SK-N-MC (cell line): ENCODE data around the gene ST7L.
A peak's percentile ranks its signal among the peaks of the same experiment; 100 is the strongest.

Experiments used
- DNase-seq: peaks from one replicate; pipeline ENCODE4 v3.0.0-alpha.2; 2011; ENCODE audit warnings: low read depth, low spot score
- H3K27ac ChIP-seq: fragments of 200-600 bp; sonication (generic); 2 replicates; pipeline ENCODE4 v1.5.1; 2016; ENCODE audit warnings: mixed run types
- H3K36me3 ChIP-seq: fragments of 200-600 bp; sonication (generic); 2 replicates; pipeline ENCODE4 v1.6.1; 2017; ENCODE audit warnings: antibody characterized with exemption, low read length, mixed read lengths; ENCODE audit not compliant: insufficient read depth
- H3K4me3 ChIP-seq: fragments of 200-600 bp; sonication (generic); 2 replicates; pipeline ENCODE4 v1.5.1; 2016
- H3K9ac ChIP-seq: fragments of 200-600 bp; sonication (generic); 2 replicates; pipeline ENCODE4 v1.8.0; 2017; ENCODE audit warnings: mixed run types, mixed read lengths; ENCODE audit not compliant: insufficient read length
- H3K9me3 ChIP-seq: fragments of 200-600 bp; sonication (generic); 2 replicates; pipeline ENCODE4 v1.6.1; 2017; ENCODE audit warnings: low read depth, mild to moderate bottlenecking, antibody characterized with exemption, low read length, moderate library complexity, mixed read lengths
- EZH2 ChIP-seq: fragments of 200-600 bp; sonication (generic); IDR thresholded peaks from one replicate; pipeline ENCODE4 v1.6.1; 2017; ENCODE audit warnings: antibody characterized with exemption
- FOXP2 ChIP-seq: optimal IDR thresholded peaks from 2 replicates; pipeline ENCODE3; 2011; ENCODE audit warnings: mild to moderate bottlenecking, moderate library complexity; ENCODE audit not compliant: insufficient read depth; ENCODE audit errors: extremely low read length, control extremely low read depth
- POLR2AphosphoS5 ChIP-seq: IDR thresholded peaks from 2 replicates; pipeline ENCODE4 v1.6.1; 2012; ENCODE audit warnings: mild to moderate bottlenecking, low read depth, low read length, borderline replicate concordance

Gene ST7L

GRCh38 chr1:112506306-112506705 is 112.6 kb downstream of the ST7L start:
- Histone ChIP-seq H3K9me3 (no peaks in the 10 kb centered on the region), H3K4me3 (no peak overlapping the region), H3K36me3 (no peaks in the 10 kb centered on the region), H3K27ac (no peak overlapping the region), H3K9ac (no peak overlapping the region)
- DNase-seq: no peak
- TF ChIP-seq EZH2 (no peak), FOXP2 (no peak), POLR2AphosphoS5 (no peak)

DNA sequence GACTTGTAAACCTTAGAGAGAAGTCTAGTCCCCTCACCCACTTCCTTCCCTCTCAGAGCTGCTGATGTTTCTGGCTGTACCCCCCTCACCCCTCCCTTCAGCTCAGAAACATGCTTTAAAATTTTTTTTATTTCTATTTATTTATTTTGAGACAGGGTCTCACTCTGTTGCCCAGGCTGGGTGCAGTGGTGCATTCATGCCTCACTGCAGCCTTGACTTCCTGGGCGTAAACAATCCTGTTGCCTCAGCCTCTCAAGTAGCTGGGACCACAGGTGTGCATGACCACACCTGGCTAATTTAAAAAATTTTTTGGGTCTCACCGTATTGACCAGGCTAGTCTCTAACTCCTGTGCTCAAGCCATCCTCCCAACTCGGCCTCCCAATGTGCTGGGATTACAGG is 113.1 kb downstream of the ST7L start:
- TF ChIP-seq FOXP2 (no peak), EZH2 (no peak), POLR2AphosphoS5 (no peak)
- no peaks in the 10 kb centered on the region for H3K9me3 ChIP-seq
- H3K27ac ChIP-seq: no peak overlapping the region
- no peak for DNase-seq
- no peak overlapping the region for H3K4me3 ChIP-seq
- no peak overlapping the region for H3K9ac ChIP-seq
- H3K36me3 ChIP-seq: no peaks in the 10 kb centered on the region

GRCh38 chr1:112505400-112505785 is 113.5 kb downstream of the ST7L start:
- H3K27ac ChIP-seq: no peak overlapping the region
- H3K36me3 ChIP-seq: no peaks in the 10 kb centered on the region
- H3K4me3 ChIP-seq: no peak overlapping the region
- DNase-seq: no peak
- no peaks in the 10 kb centered on the region for H3K9me3 ChIP-seq
- TF ChIP-seq POLR2AphosphoS5 (no peak), FOXP2 (no peak), EZH2 (no peak)
- no peak overlapping the region for H3K9ac ChIP-seq

DNA sequence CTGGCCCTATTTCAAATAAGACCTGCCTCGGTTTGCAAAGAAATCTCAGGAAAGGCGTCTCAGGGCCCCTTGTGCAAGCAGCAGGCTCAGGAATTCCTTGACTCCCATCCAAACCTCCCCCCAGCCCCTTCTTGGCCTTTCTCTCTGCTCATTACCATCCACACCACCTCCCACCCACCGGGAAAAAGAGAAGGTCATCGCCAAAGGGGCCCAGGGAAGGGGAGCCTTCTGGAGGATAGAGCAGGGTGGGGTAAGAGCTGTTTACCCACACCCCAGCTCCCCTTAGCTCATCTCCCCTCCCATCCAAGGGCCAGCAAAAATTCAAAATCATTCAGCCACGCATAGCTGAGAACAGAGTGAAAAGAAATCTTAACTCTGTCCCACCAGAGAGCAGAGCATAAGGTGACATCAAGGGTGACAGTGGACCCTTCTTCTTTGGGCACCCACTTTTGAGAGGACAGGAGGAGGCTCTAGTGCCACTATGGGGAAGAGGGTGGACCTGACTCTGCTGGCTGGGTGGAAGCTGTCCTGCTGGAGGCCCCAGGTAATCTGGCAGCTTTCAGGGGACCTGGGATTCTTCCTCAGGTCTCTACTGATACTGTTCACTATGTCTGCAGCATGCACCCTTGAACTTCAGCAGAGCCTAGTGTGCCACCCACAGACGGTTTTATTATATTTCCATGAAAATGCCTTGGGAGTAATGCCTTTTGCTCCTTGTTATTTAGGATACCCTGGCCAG is 114.1 kb downstream of the ST7L start:
- H3K36me3 ChIP-seq: no peaks in the 10 kb centered on the region
- no peak for TF ChIP-seq POLR2AphosphoS5
- H3K27ac ChIP-seq: no peak overlapping the region
- H3K4me3 ChIP-seq: no peak overlapping the region
- H3K9me3 ChIP-seq: no peaks in the 10 kb centered on the region
- no peak for DNase-seq
- no peak overlapping the region for H3K9ac ChIP-seq

- Histone ChIP-seq H3K4me3 (no peak overlapping the region), H3K9ac (no peak overlapping the region), H3K9me3 (no peaks in the 10 kb centered on the region), H3K36me3 (no peaks in the 10 kb centered on the region), H3K27ac (no peak overlapping the region)
- no peak for TF ChIP-seq POLR2AphosphoS5
- TF ChIP-seq FOXP2: no peak
- no peak for TF ChIP-seq EZH2
- no peak for DNase-seq
Observed at GRCh38 chr1:112504001-112504660, 114.8 kb downstream of the ST7L start.

DNA sequence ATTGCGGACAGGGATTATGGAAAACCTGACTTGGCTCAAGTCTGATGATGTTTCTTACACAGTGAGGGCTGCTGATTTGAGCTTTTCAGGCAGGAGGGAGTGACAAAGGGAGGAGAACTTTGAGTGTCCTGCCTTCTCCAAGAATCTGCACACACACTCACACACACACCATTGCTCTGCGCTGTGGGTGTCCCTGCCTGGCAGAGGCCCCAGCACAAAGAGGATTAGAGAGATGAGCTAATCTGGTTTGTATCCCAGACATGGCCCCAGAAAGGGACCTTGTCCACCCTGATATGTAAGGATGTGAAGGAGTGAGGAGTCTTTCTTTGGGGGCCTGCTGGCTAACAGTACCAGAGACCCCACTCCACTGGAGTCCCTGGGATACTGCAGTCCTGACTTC is 116.1 kb downstream of the ST7L start:
- H3K4me3 ChIP-seq: no peak overlapping the region

DNA sequence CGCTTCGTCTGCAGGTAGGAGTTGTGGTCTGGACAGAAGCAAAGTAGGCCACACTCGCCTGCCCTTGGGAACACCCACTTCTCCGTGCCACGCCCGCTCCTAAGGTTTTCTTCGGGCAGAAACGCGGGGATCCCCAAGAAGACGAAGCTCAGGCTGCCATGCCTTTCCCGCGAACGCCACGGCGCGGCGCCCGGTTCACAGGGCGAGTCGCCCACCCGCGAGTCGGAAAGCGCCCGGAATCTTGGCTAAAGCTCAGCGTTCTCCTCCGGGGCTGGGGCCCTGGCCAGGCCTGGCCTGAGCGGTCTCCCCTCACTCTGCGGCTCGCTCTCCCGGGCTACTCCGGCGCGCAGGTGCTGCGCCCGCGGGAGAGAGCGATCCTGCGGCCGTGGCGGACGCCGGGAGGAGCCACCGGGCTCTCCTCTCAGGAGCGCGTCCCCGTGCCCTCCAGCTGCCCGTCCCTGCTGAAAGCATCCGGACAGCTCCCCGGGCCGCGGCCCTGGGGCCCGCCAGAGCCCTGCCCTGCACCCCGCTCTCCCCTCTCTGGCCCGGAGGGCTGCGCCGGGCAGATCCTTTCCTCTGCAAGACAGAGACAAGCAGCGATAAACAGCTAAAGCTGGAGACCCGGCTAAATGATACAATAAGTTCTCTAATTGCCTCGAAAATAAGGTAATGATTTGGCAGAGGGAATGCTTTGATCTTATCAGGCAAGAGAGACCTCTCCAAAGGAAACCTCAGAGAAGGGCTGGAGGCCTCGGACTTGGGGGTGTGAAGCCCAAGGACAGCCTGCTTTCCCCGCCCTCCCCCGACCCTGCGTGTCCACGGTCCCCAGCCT is 116.9 kb downstream of the ST7L start:
- Histone ChIP-seq H3K4me3 (peak overlapping the region; percentile 67), H3K9me3 (no peaks in the 10 kb centered on the region), H3K27ac (no peak overlapping the region), H3K9ac (peak overlapping the region; percentile 41), H3K36me3 (no peaks in the 10 kb centered on the region)
- DNase-seq: no peak
- TF ChIP-seq EZH2 (no peak), FOXP2 (no peak), POLR2AphosphoS5 (no peak)

More for the DNA sequence above, 116.1 kb downstream of the ST7L start:
- TF ChIP-seq FOXP2 (no peak), EZH2 (no peak), POLR2AphosphoS5 (no peak)
- no peak for DNase-seq
- Histone ChIP-seq H3K9me3 (no peaks in the 10 kb centered on the region), H3K9ac (no peak overlapping the region), H3K36me3 (no peaks in the 10 kb centered on the region), H3K27ac (no peak overlapping the region)

- Histone ChIP-seq H3K36me3 (no peaks in the 10 kb centered on the region), H3K27ac (no peak overlapping the region), H3K9me3 (no peaks in the 10 kb centered on the region), H3K4me3 (no peak overlapping the region), H3K9ac (no peak overlapping the region)
- TF ChIP-seq FOXP2 (no peak), POLR2AphosphoS5 (no peak), EZH2 (no peak)
- DNase-seq: no peak
Observed at GRCh38 chr1:112496290-112496689, 122.7 kb downstream of the ST7L start.
